Heart left ventricle (tissue), 13 donors: Measurements from ENCODE around the gene PER1.

ENCODE experiments used
- CTCF ChIP-seq, 12 donors: fragments of 200-600 bp; sonication (generic) in 4 of 12; IDR thresholded peaks; one replicate each; pipeline versions ENCODE4 v1.5.0 to v1.8.0; 2018 to 2022; ENCODE audit warnings: antibody characterized with exemption in 12 of 12, mild to moderate bottlenecking in 5 of 12
- POLR2A ChIP-seq, 2 donors: fragments of 450-650 bp; IDR thresholded peaks; one replicate each; pipeline ENCODE4 v1.6.1; 2017; ENCODE audit warnings: antibody characterized with exemption in 2 of 2, mild to moderate bottlenecking in 2 of 2, moderate library complexity in 2 of 2
- donor health status: ischemic (EF 13 %, LVEDD 7.1; RV severe dilation, severe dysfunction).
- donor health status: DM: no; HTN: yes; CAD: no.
- donor health status: DM: no; HTN: no; CAD: no.
- donor health status: ischemic (EF 25% LVEDD 6.9; RV normal size, moderate dysfunction).
- donor health status: ischemic (EF 25% LVEDD 5.7; RV mildly dilated, moderate dysfunction).
- donor health status: ischemic (EF 35%, LVEDD 5.7; RV mildly dilated, moderate dysfunction).
- donor health status: nonischemic (EF 11% LVEDD 7.7; RV severe dilation, severe dysfunction).
- donor health status: DM: yes; HTN: yes; CAD: no.
- donor health status: PGD.
- donor health status: ischemic (EF 29% LVEDD 5.4; RV normal size, mild dysfunction).
- donor health status: nonischemic (EF 23%, LVEDD 6.1; RV moderate dilation, normal function).

DNA sequence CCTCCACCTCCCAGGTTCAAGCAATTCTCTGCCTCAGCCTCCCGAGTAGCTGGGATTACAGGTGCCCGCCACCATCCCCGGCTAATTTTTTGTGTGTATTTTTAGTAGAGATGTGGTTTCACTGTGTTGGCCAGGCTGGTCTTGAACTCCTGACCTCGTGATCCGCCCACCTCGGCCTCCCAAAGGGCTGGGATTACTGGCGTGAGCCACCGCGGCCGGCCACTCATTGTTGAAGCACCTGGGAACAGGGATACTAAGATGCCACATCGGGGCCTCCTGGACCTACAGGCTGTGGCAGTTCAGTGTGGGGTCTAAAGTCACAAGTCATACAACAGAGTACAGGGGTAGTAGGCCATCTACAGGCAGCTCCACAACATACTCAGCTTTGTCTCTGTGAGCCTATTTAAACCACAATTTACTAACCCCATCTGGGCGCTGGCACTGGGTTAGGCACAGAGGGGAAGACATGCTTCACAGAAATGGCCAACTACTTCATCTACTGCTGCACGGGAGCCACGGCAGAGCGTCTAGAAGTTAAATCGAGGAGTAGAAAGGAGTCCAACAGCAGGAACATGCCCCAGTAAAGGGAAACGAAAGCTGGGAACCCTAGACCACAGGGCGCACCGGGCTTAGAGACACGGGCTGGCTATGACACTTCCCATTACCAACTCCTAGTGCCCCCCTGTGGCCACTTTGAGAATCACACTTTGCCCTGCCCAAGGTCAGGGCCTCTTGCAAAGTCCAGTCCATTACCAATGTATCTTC, 6.2 kb upstream of the PER1 start:
- TF ChIP-seq CTCF (IDR thresholded peaks at IDR 0.05) (peak; percentile 88 to 96 (median 94)), POLR2A (IDR thresholded peaks at IDR 0.05) (peak in 1 of 2 donors; percentile 21)
